ENCODE data around the gene BID. TPM values are rescaled to one million over a fixed set of nuclear protein-coding genes. Genes with fewer than 3 reads are reported as not detected.

Gene BID
- total and polyA plus RNA-seq, 2 of the 8 experiments (the other 6 are each of a cell fraction or from before 2014, with no cell fraction given) = 39.3 to 114 TPM

DNA sequence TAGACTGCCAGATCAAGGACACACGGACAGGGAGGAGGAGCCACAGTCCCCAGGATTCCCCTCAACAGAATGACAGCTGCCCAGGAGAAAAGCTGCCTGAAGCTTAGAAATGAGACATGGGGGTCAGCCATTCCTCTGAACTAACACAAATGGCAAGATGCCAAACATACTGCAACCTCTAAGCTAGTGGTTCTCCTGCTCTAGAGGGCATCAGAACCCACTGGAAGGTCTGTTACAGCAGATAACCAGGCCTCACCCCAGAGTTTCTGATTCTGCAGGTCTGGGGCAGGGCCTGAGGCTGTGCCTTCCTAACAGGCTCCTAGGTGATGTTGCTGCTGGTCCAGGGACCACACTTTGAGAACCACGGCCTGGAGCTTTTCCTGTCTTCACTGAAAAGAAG, 28.6 kb upstream of the BID start:
- Histone ChIP-seq H2BK120ac (replicated peaks; ENCODE audit: low read depth, low read length) (no peak overlapping the region), H3K79me1 (ENCODE audit: low read depth, low read length) (no peaks in the 10 kb centered on the region), H3K4ac (replicated peaks; ENCODE audit: insufficient read length, low read depth, low read length) (no peak overlapping the region), H4K5ac (ENCODE audit: insufficient read length, low read depth, low read length) (no peak overlapping the region), H3K23ac (ENCODE audit: insufficient read length) (no peak overlapping the region), H3K14ac (ENCODE audit: insufficient read length) (no peak overlapping the region), H3K56ac (replicated peaks; ENCODE audit: insufficient read length, low read depth, low read length) (no peak overlapping the region), H3K27me3 (replicated peaks in 1 of 4; ENCODE audit: control insufficient read depth in 3 of 4, extremely low read depth in 1 of 4, insufficient read depth in 3 of 4, low read length in 3 of 4) (no peaks in the 10 kb centered on the region), H2AK5ac (ENCODE audit: low read depth, low read length) (no peak overlapping the region), H3K23me2 (ENCODE audit: low read depth, low read length) (no peaks in the 10 kb centered on the region), H4K91ac (replicated peaks; ENCODE audit: insufficient read length, low read length) (no peak overlapping the region), H2BK5ac (ENCODE audit: low read depth, low read length) (no peak overlapping the region), H4K8ac (ENCODE audit: extremely low read depth, insufficient read depth, low read length) (no peak overlapping the region), H3K4me1 (replicated peaks in 1 of 4; ENCODE audit: control insufficient read depth in 3 of 4, insufficient read depth in 4 of 4, low read length in 3 of 4) (peaks cover 0 to 3% (median 0%) of the 10 kb centered on the region in 4 experiments; a peak in 3 of 7 replicates), H2AFZ (ENCODE audit: low read length) (no peak overlapping the region), H3K4me2 (ENCODE audit: insufficient read depth in 1 of 2, low read depth in 2 of 2, low read length in 2 of 2) (no peak overlapping the region), H3K18ac (ENCODE audit: extremely low read depth, low read length) (no peak overlapping the region), H3K79me2 (ENCODE audit: control insufficient read depth in 1 of 2, insufficient read depth in 2 of 2, low read length in 2 of 2) (no peaks in the 10 kb centered on the region), H3K36me3 (ENCODE audit: control insufficient read depth in 2 of 4, insufficient read depth in 4 of 4, low read length in 3 of 4) (peaks cover 0 to 4% (median 0%) of the 10 kb centered on the region in 4 experiments; a peak in 1 of 8 replicates), H2BK12ac (ENCODE audit: low read depth, low read length) (no peak overlapping the region), H2BK15ac (ENCODE audit: low read length) (no peak overlapping the region), H3K4me3 (ENCODE audit: extremely low read depth in 1 of 4, insufficient read depth in 2 of 4, low read depth in 3 of 4, low read length in 4 of 4) (no peak overlapping the region), H3K9ac (replicated peaks in 1 of 4; ENCODE audit: extremely low read depth in 1 of 4, low read depth in 3 of 4, low read length in 3 of 4) (no peak overlapping the region), H3K27ac (ENCODE audit: low read depth, low read length) (no peak overlapping the region), H4K20me1 (replicated peaks in 1 of 2; ENCODE audit: control insufficient read depth in 1 of 2, insufficient read depth in 2 of 2, low read length in 2 of 2) (peaks cover 0 to 2% of the 10 kb centered on the region in 2 experiments), H3K9me3 (ENCODE audit: insufficient read depth in 2 of 2, low read depth in 1 of 2, low read length in 1 of 2) (no peaks in the 10 kb centered on the region), H2BK20ac (ENCODE audit: low read length) (no peak overlapping the region)
- POLR2A ChIA-PET (ENCODE audit: partially characterized antibody) = interaction anchor here (0.6 kb wide), 1 partner anchor 29 kb away, joined by 3 read pairs; no protein-coding TSS in a partner anchor
- FAIRE-seq = no peak
- no peak for DNase-seq (ENCODE audit: low read depth in 1 of 2, low spot score in 2 of 2)
- 88% methylated on average over 2 of the region's 2 CpGs; no CpG with 5 or more reads in 1 of the 2 experiments for WGBS, 2 experiments (ENCODE audit: extremely low coverage in 1 of 2, insufficient coverage in 1 of 2, insufficient read length in 1 of 2, insufficient replicate concordance in 2 of 2, low coverage in 1 of 2, low lambda C conversion rate in 2 of 2, missing lambda C conversion rate in 1 of 2)
- CTCF ChIA-PET (ENCODE audit: partially characterized antibody) = interaction anchor here (0.6 to 11.3 kb wide), 8 partner anchors 14 to 311 kb away, joined by 3 to 115 read pairs (median 4); no protein-coding TSS in a partner anchor
- no peak for TF ChIP-seq BCL11A (IDR thresholded peaks at IDR 0.05; ENCODE audit: low read depth in 2 of 2, low read length in 2 of 2)
- no peak for TF ChIP-seq EZH2 (IDR thresholded peaks at IDR 0.05; ENCODE audit: low read depth, low read length, severe bottlenecking)
- TF ChIP-seq GTF2F1 (IDR thresholded peaks at IDR 0.05; ENCODE audit: borderline replicate concordance, low read depth, low read length) = no peak
- TF ChIP-seq KDM1A (IDR thresholded peaks at IDR 0.05; ENCODE audit: borderline replicate concordance, low read length) = no peak
- TF ChIP-seq HDAC2 (IDR thresholded peaks at IDR 0.05; ENCODE audit: borderline replicate concordance in 1 of 2, low read depth in 2 of 2, low read length in 2 of 2) = no peak
- no peak for TF ChIP-seq CBX5 (IDR thresholded peaks at IDR 0.05; ENCODE audit: low read depth, low read length)
- TF ChIP-seq RAD21 (IDR thresholded peaks at IDR 0.05 in 1 of 2, conservative IDR thresholded peaks at IDR 0.05 in 1 of 2; ENCODE audit: low read depth in 2 of 2, low read length in 2 of 2) = no peak
- TF ChIP-seq KDM4A (IDR thresholded peaks at IDR 0.05; ENCODE audit: low read depth, low read length, severe bottlenecking) = no peak
- no peak for TF ChIP-seq JUND (IDR thresholded peaks at IDR 0.05; ENCODE audit: low read length)
- no peak for TF ChIP-seq GABPA (IDR thresholded peaks at IDR 0.05; ENCODE audit: borderline replicate concordance, insufficient read depth, low read length)
- no peak for TF ChIP-seq FOSL1 (IDR thresholded peaks at IDR 0.05; ENCODE audit: insufficient read depth, low read depth, low read length)
- TF ChIP-seq, protein P1, sequence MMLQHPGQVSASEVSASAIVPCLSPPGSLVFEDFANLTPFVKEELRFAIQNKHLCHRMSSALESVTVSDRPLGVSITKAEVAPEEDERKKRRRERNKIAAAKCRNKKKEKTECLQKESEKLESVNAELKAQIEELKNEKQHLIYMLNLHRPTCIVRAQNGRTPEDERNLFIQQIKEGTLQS (IDR thresholded peaks at IDR 0.05; ENCODE audit: insufficient read depth, low read depth, low read length) = no peak
